GM12801 (cell line): Measurements from ENCODE around the gene FRAS1.

Source experiments
- CTCF ChIP-seq: IDR thresholded peaks from one replicate; pipeline ENCODE4 v1.5.1; 2011; ENCODE audit warnings: control low read depth; ENCODE audit not compliant: insufficient read length; ENCODE audit errors: extremely low read depth

FRAS1 gene

GRCh38 chr4:78131403-78131802 lies 74.3 kb downstream of the FRAS1 start:
- no peak for TF ChIP-seq CTCF

GRCh38 chr4:78136109-78137081 lies 79.3 kb downstream of the FRAS1 start:
- no peak for TF ChIP-seq CTCF

- no peak for TF ChIP-seq CTCF
Measured at GRCh38 chr4:78137532-78137931, 80.4 kb downstream of the FRAS1 start.

- no peak for TF ChIP-seq CTCF
Measured at GRCh38 chr4:78138252-78138651, 81.1 kb downstream of the FRAS1 start.

- TF ChIP-seq CTCF = no peak
Measured at GRCh38 chr4:78143634-78144033, 86.5 kb downstream of the FRAS1 start.

- TF ChIP-seq CTCF = no peak
Measured at GRCh38 chr4:78145008-78145407, 87.9 kb downstream of the FRAS1 start.

- no peak for TF ChIP-seq CTCF
Measured at GRCh38 chr4:78145622-78146021, 88.5 kb downstream of the FRAS1 start.
